Vagina (tissue), 2 donors: ENCODE results near the gene MGST2. TPM values are rescaled to one million over a fixed set of nuclear protein-coding genes. Genes with fewer than 3 reads are reported as not detected.

Source experiments
- DNase-seq, 2 donors: peaks; one replicate each; pipeline ENCODE4 v3.0.0-alpha.2; 2017; ENCODE audit errors: extremely low spot score in 2 of 2
- H3K27ac ChIP-seq: fragments of 200-600 bp; sonication (generic); one replicate; pipeline ENCODE4 v1.5.1; 2019
- H3K27me3 ChIP-seq: fragments of 200-600 bp; sonication (generic); one replicate; pipeline ENCODE4 v1.5.1; 2019
- H3K36me3 ChIP-seq, 2 donors: fragments of 200-600 bp; sonication (generic); one replicate each; pipeline ENCODE4 v1.5.1; 2017 to 2019
- H3K4me1 ChIP-seq: fragments of 200-600 bp; sonication (generic); one replicate; pipeline ENCODE4 v1.5.1; 2019
- H3K4me3 ChIP-seq, 2 donors: fragments of 200-600 bp; sonication (generic); 1 replicate in 1 of 2; 2 replicates in 1 of 2; pipeline ENCODE4 v1.5.1; 2016 to 2019
- H3K9me3 ChIP-seq: fragments of 200-600 bp; sonication (generic); one replicate; pipeline ENCODE4 v1.5.1; 2019
- CTCF ChIP-seq, 3 experiments: fragments of 450-650 bp in 2 of 3; fragments of 200-600 bp in 1 of 3; sonication (generic) in 1 of 3; IDR thresholded peaks; one replicate each; pipeline ENCODE4 v1.5.1; 2017 to 2019; ENCODE audit warnings: antibody characterized with exemption in 3 of 3, mild to moderate bottlenecking in 2 of 3, moderate library complexity in 2 of 3
- POLR2A ChIP-seq, 2 donors: fragments of 450-650 bp; IDR thresholded peaks; one replicate each; pipeline ENCODE4 v1.6.1; 2017; ENCODE audit warnings: antibody characterized with exemption in 2 of 2, mild to moderate bottlenecking in 2 of 2, moderate library complexity in 2 of 2
- POLR2AphosphoS5 ChIP-seq, 2 donors: sonication (generic); formaldehyde crosslinking; IDR thresholded peaks; one replicate each; pipeline ENCODE4 v1.9.0; 2017; ENCODE audit warnings: antibody characterized with exemption in 2 of 2, mild to moderate bottlenecking in 2 of 2, low read depth in 1 of 2; ENCODE audit not compliant: insufficient read depth in 1 of 2
- intact Hi-C: fragments of 100-400 bp; cut with DNase I; formaldehyde crosslinking; loops from one replicate; pipeline ENCODE4 v1.15.1; 2023
- total RNA-seq: library from RNA; depleted of rRNA; stranded (reverse); fragments of >200 nt; gene quantifications from one replicate; pipeline ENCODE4 v1.2.3, GENCODE V29; 2016

Gene MGST2
- total RNA-seq, 1 donor from 2014 or later = 78.3 TPM

- no peak overlapping the region for H3K4me3 ChIP-seq
- H3K36me3 ChIP-seq = no peaks in the 10 kb centered on the region
- H3K4me1 ChIP-seq = no peaks in the 10 kb centered on the region
- H3K9me3 ChIP-seq = peaks cover 7% of the 10 kb centered on the region
- intact Hi-C loops = no loop called here
- H3K27me3 ChIP-seq = no peaks in the 10 kb centered on the region
- TF ChIP-seq POLR2A (IDR thresholded peaks at IDR 0.05) (no peak), CTCF (IDR thresholded peaks at IDR 0.05) (no peak), POLR2AphosphoS5 (IDR thresholded peaks at IDR 0.05; ENCODE audit: insufficient read depth in 1 of 2, low read depth in 1 of 2) (no peak)
- DNase-seq = no peak
- no peak overlapping the region for H3K27ac ChIP-seq
Measured at GRCh38 chr4:139641218-139641617, 24.4 kb upstream of the MGST2 start.

- Histone ChIP-seq H3K27me3 (no peaks in the 10 kb centered on the region), H3K27ac (no peak overlapping the region), H3K4me1 (no peaks in the 10 kb centered on the region), H3K36me3 (no peaks in the 10 kb centered on the region), H3K4me3 (no peak overlapping the region), H3K9me3 (peaks cover 7% of the 10 kb centered on the region)
- intact Hi-C loops = no loop called here
- TF ChIP-seq CTCF (IDR thresholded peaks at IDR 0.05) (no peak), POLR2A (IDR thresholded peaks at IDR 0.05) (no peak), POLR2AphosphoS5 (IDR thresholded peaks at IDR 0.05; ENCODE audit: insufficient read depth in 1 of 2, low read depth in 1 of 2) (no peak)
- DNase-seq = no peak
Measured at GRCh38 chr4:139642364-139642763, 23.3 kb upstream of the MGST2 start.

GRCh38 chr4:139643042-139643895, 22.4 kb upstream of the MGST2 start:
- no peaks in the 10 kb centered on the region for H3K4me1 ChIP-seq
- H3K4me3 ChIP-seq = no peak overlapping the region
- H3K27me3 ChIP-seq = no peaks in the 10 kb centered on the region
- intact Hi-C loops = no loop called here
- H3K9me3 ChIP-seq = peaks cover 7% of the 10 kb centered on the region
- no peak for DNase-seq
- no peak for TF ChIP-seq CTCF (IDR thresholded peaks at IDR 0.05)
- TF ChIP-seq POLR2AphosphoS5 (IDR thresholded peaks at IDR 0.05; ENCODE audit: insufficient read depth in 1 of 2, low read depth in 1 of 2) = no peak
- TF ChIP-seq POLR2A (IDR thresholded peaks at IDR 0.05) = no peak
- no peaks in the 10 kb centered on the region for H3K36me3 ChIP-seq
- no peak overlapping the region for H3K27ac ChIP-seq

- intact Hi-C loops = no loop called here
- Histone ChIP-seq H3K27me3 (no peaks in the 10 kb centered on the region), H3K36me3 (no peaks in the 10 kb centered on the region), H3K4me3 (no peak overlapping the region), H3K9me3 (no peaks in the 10 kb centered on the region), H3K4me1 (no peaks in the 10 kb centered on the region), H3K27ac (no peak overlapping the region)
- no peak for DNase-seq
- TF ChIP-seq CTCF (IDR thresholded peaks at IDR 0.05) = no peak
- peak; percentile 12 to 69 for TF ChIP-seq POLR2AphosphoS5 (IDR thresholded peaks at IDR 0.05; ENCODE audit: insufficient read depth in 1 of 2, low read depth in 1 of 2)
- no peak for TF ChIP-seq POLR2A (IDR thresholded peaks at IDR 0.05)
Measured at GRCh38 chr4:139645458-139645857, 20.2 kb upstream of the MGST2 start.

GRCh38 chr4:139647184-139647583, 18.4 kb upstream of the MGST2 start:
- Histone ChIP-seq H3K27me3 (no peaks in the 10 kb centered on the region), H3K4me3 (peak overlapping the region in 1 of 2 donors; percentile 22), H3K9me3 (no peaks in the 10 kb centered on the region), H3K36me3 (no peaks in the 10 kb centered on the region), H3K27ac (no peak overlapping the region), H3K4me1 (no peaks in the 10 kb centered on the region)
- intact Hi-C loops = no loop called here
- no peak for TF ChIP-seq CTCF (IDR thresholded peaks at IDR 0.05)
- TF ChIP-seq POLR2AphosphoS5 (IDR thresholded peaks at IDR 0.05; ENCODE audit: insufficient read depth in 1 of 2, low read depth in 1 of 2) = peak in 1 of 2 donors; percentile 56
- no peak for TF ChIP-seq POLR2A (IDR thresholded peaks at IDR 0.05)
- no peak for DNase-seq
